ENCODE results near the gene SIK3. TPM values are rescaled to one million over a fixed set of nuclear protein-coding genes. Genes with fewer than 3 reads are reported as not detected.

SIK3 gene
- total RNA-seq, 1 donor from 2014 or later = 24.4 TPM

- no peak overlapping the region for H3K4me3 Mint-ChIP-seq
- peaks cover 4% of the 10 kb centered on the region for H3K9me3 Mint-ChIP-seq
- Histone ChIP-seq H3K4me1 (peaks cover under 1% of the 10 kb centered on the region), H3K9ac (no peak overlapping the region), H3K9me3 (ENCODE audit: low read depth) (no peaks in the 10 kb centered on the region), H3F3A (ENCODE audit: low read depth) (no peaks in the 10 kb centered on the region), H3K4me3 (no peak overlapping the region), H3K27me3 (no peaks in the 10 kb centered on the region), H3K36me3 (no peaks in the 10 kb centered on the region), H2AFZ (replicated peaks) (no peak overlapping the region), H3K4me2 (no peak overlapping the region), H3K27ac (no peak overlapping the region), H3K79me2 (ENCODE audit: low read depth) (no peaks in the 10 kb centered on the region), H4K20me1 (ENCODE audit: low read depth) (no peaks in the 10 kb centered on the region)
- DNase-seq (ENCODE audit: low spot score) = no peak
- H3K36me3 Mint-ChIP-seq = no peaks in the 10 kb centered on the region
- no peaks in the 10 kb centered on the region for H3K4me1 Mint-ChIP-seq
- TF ChIP-seq EZH2 (IDR thresholded peaks at IDR 0.05) = no peak
- no peak for TF ChIP-seq EZH2phosphoT487 (IDR thresholded peaks at IDR 0.05)
- TF ChIP-seq CTCF (IDR thresholded peaks at IDR 0.05) = no peak
- H3K27ac Mint-ChIP-seq = no peak overlapping the region
- peaks cover 2% of the 10 kb centered on the region for H3K27me3 Mint-ChIP-seq (ENCODE audit: insufficient read depth, low read depth)
Measured at GRCh38 chr11:116797816-116798215, 300.4 kb downstream of the SIK3 start.

GRCh38 chr11:116796548-116796947 lies 301.7 kb downstream of the SIK3 start:
- Histone ChIP-seq H2AFZ (replicated peaks) (no peak overlapping the region), H3K4me2 (no peak overlapping the region), H4K20me1 (ENCODE audit: low read depth) (no peaks in the 10 kb centered on the region), H3K36me3 (no peaks in the 10 kb centered on the region), H3K79me2 (ENCODE audit: low read depth) (no peaks in the 10 kb centered on the region), H3K4me1 (peaks cover 5% of the 10 kb centered on the region), H3F3A (ENCODE audit: low read depth) (no peaks in the 10 kb centered on the region), H3K9ac (no peak overlapping the region), H3K27me3 (no peaks in the 10 kb centered on the region), H3K4me3 (no peak overlapping the region), H3K27ac (no peak overlapping the region), H3K9me3 (ENCODE audit: low read depth) (no peaks in the 10 kb centered on the region)
- H3K9me3 Mint-ChIP-seq = peaks cover 4% of the 10 kb centered on the region
- H3K4me1 Mint-ChIP-seq = no peaks in the 10 kb centered on the region
- no peak for DNase-seq (ENCODE audit: low spot score)
- no peaks in the 10 kb centered on the region for H3K36me3 Mint-ChIP-seq
- H3K27ac Mint-ChIP-seq = no peak overlapping the region
- no peak for TF ChIP-seq EZH2phosphoT487 (IDR thresholded peaks at IDR 0.05)
- TF ChIP-seq CTCF (IDR thresholded peaks at IDR 0.05) = no peak
- TF ChIP-seq EZH2 (IDR thresholded peaks at IDR 0.05) = no peak
- H3K27me3 Mint-ChIP-seq (ENCODE audit: insufficient read depth, low read depth) = peaks cover 2% of the 10 kb centered on the region
- H3K4me3 Mint-ChIP-seq = no peak overlapping the region

- Mint-ChIP-seq H3K36me3 (no peaks in the 10 kb centered on the region), H3K27ac (no peak overlapping the region), H3K4me1 (peaks cover 5% of the 10 kb centered on the region), H3K9me3 (peaks cover 4% of the 10 kb centered on the region), H3K4me3 (no peak overlapping the region), H3K27me3 (ENCODE audit: insufficient read depth, low read depth) (peaks cover 6% of the 10 kb centered on the region)
- no peak overlapping the region for H3K27ac ChIP-seq
- TF ChIP-seq EZH2phosphoT487 (IDR thresholded peaks at IDR 0.05) (no peak), EZH2 (IDR thresholded peaks at IDR 0.05) (no peak), CTCF (IDR thresholded peaks at IDR 0.05) (no peak)
- H3K27me3 ChIP-seq = peaks cover 11% of the 10 kb centered on the region
- no peaks in the 10 kb centered on the region for H3K9me3 ChIP-seq (ENCODE audit: low read depth)
- no peak overlapping the region for H3K4me2 ChIP-seq
- H3F3A ChIP-seq (ENCODE audit: low read depth) = no peaks in the 10 kb centered on the region
- H3K4me1 ChIP-seq = peaks cover 5% of the 10 kb centered on the region
- no peak overlapping the region for H3K4me3 ChIP-seq
- no peak overlapping the region for H2AFZ ChIP-seq (replicated peaks)
- no peak for DNase-seq (ENCODE audit: low spot score)
- no peaks in the 10 kb centered on the region for H3K36me3 ChIP-seq
- no peaks in the 10 kb centered on the region for H3K79me2 ChIP-seq (ENCODE audit: low read depth)
- no peaks in the 10 kb centered on the region for H4K20me1 ChIP-seq (ENCODE audit: low read depth)
- H3K9ac ChIP-seq = no peak overlapping the region
Measured at GRCh38 chr11:116794851-116795250, 303.4 kb downstream of the SIK3 start.

GRCh38 chr11:116793772-116794097 lies 304.5 kb downstream of the SIK3 start:
- Histone ChIP-seq H3K27ac (no peak overlapping the region), H2AFZ (replicated peaks) (no peak overlapping the region), H3K27me3 (peaks cover 11% of the 10 kb centered on the region), H3K4me2 (no peak overlapping the region), H3K9me3 (ENCODE audit: low read depth) (no peaks in the 10 kb centered on the region), H4K20me1 (ENCODE audit: low read depth) (no peaks in the 10 kb centered on the region), H3F3A (ENCODE audit: low read depth) (no peaks in the 10 kb centered on the region), H3K4me3 (no peak overlapping the region), H3K79me2 (ENCODE audit: low read depth) (no peaks in the 10 kb centered on the region), H3K9ac (no peak overlapping the region), H3K36me3 (no peaks in the 10 kb centered on the region), H3K4me1 (peaks cover 5% of the 10 kb centered on the region)
- Mint-ChIP-seq H3K27ac (no peak overlapping the region), H3K4me1 (peaks cover 5% of the 10 kb centered on the region), H3K27me3 (ENCODE audit: insufficient read depth, low read depth) (peaks cover 6% of the 10 kb centered on the region), H3K9me3 (peaks cover 4% of the 10 kb centered on the region), H3K36me3 (no peaks in the 10 kb centered on the region), H3K4me3 (no peak overlapping the region)
- TF ChIP-seq EZH2 (IDR thresholded peaks at IDR 0.05) = no peak
- no peak for DNase-seq (ENCODE audit: low spot score)

Small RNAs within 50 kb of the gene (small RNA-seq; reads per million reads assigned to genes)
- gene AP000936.3 = not detected
- 0.43 reads per million, percentile 47 among the genes with 10 or more reads in this experiment for gene RNY4P6

Other genes with a start within 250 kb of the SIK3 start
- gene PAFAH1B2, start 45.9 kb upstream of the SIK3 start, total RNA-seq (ENCODE audit: low replicate concordance) = 161 and 203 TPM in 2 replicates
- gene SIDT2, start 80.3 kb upstream of the SIK3 start, total RNA-seq (ENCODE audit: low replicate concordance) = 13.3 and 20.5 TPM in 2 replicates
- gene TAGLN, start 100.9 kb upstream of the SIK3 start, total RNA-seq (ENCODE audit: low replicate concordance) = 24.5 and 34.0 TPM in 2 replicates
- gene PCSK7, start 133.6 kb upstream of the SIK3 start, total RNA-seq (ENCODE audit: low replicate concordance) = 14.2 and 36.6 TPM in 2 replicates
- gene RNF214, start 134.2 kb upstream of the SIK3 start, total RNA-seq (ENCODE audit: low replicate concordance) = 20.9 and 43.6 TPM in 2 replicates
- 7.6 and 10.3 TPM in 2 replicates for gene BACE1-AS, start 192.9 kb upstream of the SIK3 start, total RNA-seq (ENCODE audit: low replicate concordance)
- gene BACE1, start 217.8 kb upstream of the SIK3 start, total RNA-seq (ENCODE audit: low replicate concordance) = 8.2 and 16.3 TPM in 2 replicates
- 24.2 and 26.0 TPM in 2 replicates for gene CEP164, start 229.4 kb upstream of the SIK3 start, total RNA-seq (ENCODE audit: low replicate concordance)

Data from neural progenitor cell (in vitro differentiated cells).